Endothelial cell of umbilical vein (primary cell): ENCODE results near the gene NFKBIL1. TPM values are rescaled to one million over a fixed set of nuclear protein-coding genes. Genes with fewer than 3 reads are reported as not detected.
A peak's percentile ranks its signal among the peaks of the same experiment; 100 is the strongest.

Source experiments
- BruUV-seq: library from RNA; stranded (reverse); fragments of 400-500 nt; replicated peaks from 2 replicates; lab custom pipeline; 2021; lab: Mats Ljungman, UMichigan
- CTCF ChIA-PET: fragments of 300-600, 350-600 bp; sonication (Branson Sonifier 250); formaldehyde crosslinking; loops from one replicate; lab custom pipeline; 2021; ENCODE audit warnings: antibody characterized with exemption, inconsistent platforms; lab: Charles Lee
- POLR2A ChIA-PET: fragments of 300-600, 350-600 bp; sonication (Branson Sonifier 250); formaldehyde crosslinking; loops from one replicate; lab custom pipeline; 2021; ENCODE audit warnings: antibody characterized with exemption, inconsistent platforms; lab: Charles Lee
- DNase-seq: peaks from one replicate; pipeline ENCODE4 v3.0.0-alpha.2; 2011; ENCODE audit warnings: low read depth, low spot score
- FAIRE-seq: peaks from 2 replicates; lab custom pipeline; 2011; peaks lifted over from hg19 to GRCh38; lab: Jason Lieb, UNC
- H2AFZ ChIP-seq: 2 replicates; pipeline ENCODE4 v1.6.0; 2012; ENCODE audit warnings: low read depth, low read length, control low read depth, inconsistent platforms
- H3K27ac ChIP-seq: 2 replicates; pipeline ENCODE4 v1.5.1; 2011; ENCODE audit warnings: low read depth, mild to moderate bottlenecking, control low read depth, low read length, moderate library complexity; ENCODE audit not compliant: insufficient read depth
- H3K27me3 ChIP-seq, 2 experiments: 2 replicates each; pipeline versions ENCODE4 v1.6.0 to v1.6.1; 2011; ENCODE audit warnings: low read length in 2 of 2, mixed read lengths in 1 of 2; ENCODE audit not compliant: control insufficient read depth in 2 of 2, insufficient read depth in 2 of 2
- H3K36me3 ChIP-seq, 2 experiments: 2 replicates in 1 of 2; 3 replicates in 1 of 2; pipeline ENCODE4 v1.5.1; 2011; ENCODE audit warnings: low read length in 2 of 2, mild to moderate bottlenecking in 1 of 2, moderate library complexity in 1 of 2; ENCODE audit not compliant: control insufficient read depth in 2 of 2, insufficient read depth in 2 of 2; ENCODE audit errors: extremely low read depth in 1 of 2
- H3K4me1 ChIP-seq: 3 replicates; pipeline ENCODE4 v1.5.1; 2011; ENCODE audit warnings: mild to moderate bottlenecking, low read length; ENCODE audit not compliant: control insufficient read depth, insufficient read depth; ENCODE audit errors: extremely low read depth
- H3K4me2 ChIP-seq: 2 replicates; pipeline ENCODE4 v1.6.1; 2011; ENCODE audit warnings: low read length, control low read depth, mixed read lengths; ENCODE audit not compliant: insufficient read depth
- H3K4me3 ChIP-seq, 3 experiments: fragments of 200-600 bp in 1 of 3; sonication (generic), shearing (Covaris generic) in 1 of 3; replicated peaks in 1 of 3; 2 replicates each; pipeline ENCODE4 v1.5.1; 2011 to 2016; ENCODE audit warnings: control low read depth in 3 of 3, low read length in 3 of 3, mild to moderate bottlenecking in 2 of 3, inconsistent platforms in 1 of 3, low read depth in 1 of 3, moderate library complexity in 1 of 3; ENCODE audit not compliant: insufficient read depth in 1 of 3
- H3K79me2 ChIP-seq: 2 replicates; pipeline ENCODE4 v1.6.0; 2012; ENCODE audit warnings: low read length, inconsistent platforms; ENCODE audit not compliant: control insufficient read depth, insufficient read depth
- H3K9ac ChIP-seq: replicated peaks from 2 replicates; pipeline ENCODE3; 2011; ENCODE audit warnings: low read length, control low read depth; ENCODE audit not compliant: insufficient read depth; ENCODE audit errors: extremely low read depth
- H3K9me1 ChIP-seq: replicated peaks from 3 replicates; pipeline ENCODE4 v1.6.0; 2011; ENCODE audit warnings: mild to moderate bottlenecking, low read length; ENCODE audit not compliant: control insufficient read depth, insufficient read depth; ENCODE audit errors: extremely low read depth
- H3K9me3 ChIP-seq: replicated peaks from 2 replicates; pipeline ENCODE4 v1.5.1; 2012; ENCODE audit warnings: low read length, inconsistent platforms; ENCODE audit not compliant: control insufficient read depth, insufficient read depth
- H4K20me1 ChIP-seq: replicated peaks from 2 replicates; pipeline ENCODE3; 2011; ENCODE audit warnings: mild to moderate bottlenecking, low read length; ENCODE audit not compliant: control insufficient read depth, insufficient read depth; ENCODE audit errors: extremely low read depth
- CTCF ChIP-seq, 2 donors: IDR thresholded peaks; 1 replicate in 1 of 2; 2 replicates in 1 of 2; pipeline ENCODE4 v1.5.1; 2011; ENCODE audit warnings: low read length in 2 of 2, mild to moderate bottlenecking in 2 of 2, moderate library complexity in 2 of 2, control low read depth in 1 of 2, inconsistent platforms in 1 of 2, low read depth in 1 of 2; ENCODE audit not compliant: insufficient read depth in 1 of 2; ENCODE audit errors: extremely low read depth in 1 of 2
- EZH2 ChIP-seq: IDR thresholded peaks from 2 replicates; pipeline ENCODE4 v1.6.1; 2012; ENCODE audit warnings: borderline replicate concordance, low read depth, mild to moderate bottlenecking, moderate library complexity, low read length, inconsistent platforms; ENCODE audit not compliant: severe bottlenecking
- FOS ChIP-seq: IDR thresholded peaks from 2 replicates; pipeline ENCODE4 v1.6.1; 2011; ENCODE audit warnings: mild to moderate bottlenecking, low read length, moderate library complexity, borderline replicate concordance; ENCODE audit not compliant: insufficient read depth
- GATA2 ChIP-seq: IDR thresholded peaks from 2 replicates; pipeline ENCODE4 v1.7.0; 2011; ENCODE audit warnings: low read depth, mild to moderate bottlenecking, moderate library complexity, mixed read lengths, low read length; ENCODE audit not compliant: insufficient read length, insufficient read depth
- JUN ChIP-seq: IDR thresholded peaks from 2 replicates; pipeline ENCODE4 v1.6.1; 2011; ENCODE audit warnings: borderline replicate concordance, low read depth; ENCODE audit not compliant: insufficient read length, insufficient read depth
- MAX ChIP-seq: IDR thresholded peaks from 2 replicates; pipeline ENCODE4 v1.6.1; 2011; ENCODE audit not compliant: insufficient read depth, insufficient read length
- MYC ChIP-seq: IDR thresholded peaks from one replicate; pipeline ENCODE4 v1.6.1; 2011; ENCODE audit warnings: mild to moderate bottlenecking, low read depth, low read length
- POLR2A ChIP-seq: IDR thresholded peaks from 2 replicates; pipeline ENCODE4 v1.6.1; 2012; ENCODE audit warnings: low read depth, mild to moderate bottlenecking, control low read depth, low read length
- POLR2AphosphoS5 ChIP-seq: IDR thresholded peaks from 2 replicates; pipeline ENCODE4 v1.6.1; 2012; ENCODE audit warnings: low read depth, mild to moderate bottlenecking, control low read depth, low read length, moderate library complexity; ENCODE audit not compliant: insufficient read depth
- dilution Hi-C: fragments of 300-500 bp; cut with MboI; formaldehyde crosslinking; loops from one replicate; pipeline ENCODE4 v1.15.0; 2019; ENCODE audit warnings: low sequenced_read_pairs; ENCODE audit not compliant: extremely low pct_ligation_motif_present
- intact Hi-C: fragments of 100-400 bp; cut with micrococcal nuclease; formaldehyde crosslinking; loops from one replicate; pipeline ENCODE4 v1.10.0; 2022
- polyA plus RNA-seq, 4 experiments: library from polyadenylated mRNA; depleted of rRNA in 3 of 4; stranded (reverse) in 3 of 4; unstranded in 1 of 4; fragments of >200 nt; gene quantifications; 2 replicates each; pipeline versions ENCODE4 v1.2.1 to v1.2.3, GENCODE V29; 2011 to 2012; ENCODE audit warnings: missing spikeins in 1 of 4
- total RNA-seq: library from RNA; stranded (reverse); gene quantifications from 2 replicates; pipeline ENCODE4 v1.2.3, GENCODE V29; 2021

Gene NFKBIL1
- total and polyA plus RNA-seq, 2 donors (not counting 3 experiments of a cell fraction or from before 2014, with no cell fraction given), result 9.9 to 15.5 TPM

GRCh38 chr6:31533455-31533841, 14.0 kb upstream of the NFKBIL1 start:
- no TSS peak for BruUV-seq
- Histone ChIP-seq H2AFZ (no peak overlapping the region), H3K9ac (no peak overlapping the region), H3K9me3 (no peaks in the 10 kb centered on the region), H3K9me1 (no peaks in the 10 kb centered on the region), H4K20me1 (no peaks in the 10 kb centered on the region), H3K36me3 (peaks cover 42 to 63% of the 10 kb centered on the region in 2 experiments), H3K4me1 (peaks cover 1% of the 10 kb centered on the region), H3K4me2 (no peak overlapping the region), H3K27ac (no peak overlapping the region), H3K79me2 (peaks cover 50% of the 10 kb centered on the region), H3K27me3 (no peaks in the 10 kb centered on the region), H3K4me3 (no peak overlapping the region)
- dilution Hi-C loops (no loop called here), intact Hi-C loops (no loop called here)
- no peak for DNase-seq
- ChIA-PET POLR2A (no interaction called here), CTCF (no interaction called here)
- no peak for TF ChIP-seq MYC
- no peak for TF ChIP-seq EZH2
- TF ChIP-seq POLR2AphosphoS5, result no peak
- no peak for TF ChIP-seq FOS
- no peak for TF ChIP-seq MAX
- no peak for TF ChIP-seq JUN
- no peak for TF ChIP-seq POLR2A
- no peak for FAIRE-seq

- DNase-seq (no peak), FAIRE-seq (no peak)
- Histone ChIP-seq H3K27ac (no peak overlapping the region), H3K79me2 (peaks cover 55% of the 10 kb centered on the region), H2AFZ (no peak overlapping the region), H3K9me1 (no peaks in the 10 kb centered on the region), H3K4me1 (peaks cover 6% of the 10 kb centered on the region), H3K4me2 (no peak overlapping the region), H3K9me3 (no peaks in the 10 kb centered on the region), H3K27me3 (no peaks in the 10 kb centered on the region), H3K4me3 (no peak overlapping the region), H3K9ac (no peak overlapping the region), H4K20me1 (no peaks in the 10 kb centered on the region), H3K36me3 (peaks cover 42 to 68% of the 10 kb centered on the region in 2 experiments)
- TF ChIP-seq GATA2 (no peak), MYC (no peak), EZH2 (no peak), CTCF (IDR thresholded peaks at IDR 0.05; ENCODE audit: extremely low read depth in 1 of 2, insufficient read depth in 1 of 2, low read depth in 1 of 2, low read length in 2 of 2) (no peak), POLR2A (no peak), JUN (no peak), MAX (no peak), POLR2AphosphoS5 (no peak), FOS (no peak)
- ChIA-PET POLR2A (no interaction called here), CTCF (no interaction called here)
- TSS peak; percentile 2 for BruUV-seq
- dilution Hi-C loops, result no loop called here
- intact Hi-C loops, result no loop called here
Measured at GRCh38 chr6:31534011-31534410, 13.4 kb upstream of the NFKBIL1 start.
